NT2/D1 (cell line): ENCODE measurements around the gene CYFIP1.

Experiments used
- SUZ12 ChIP-seq: IDR thresholded peaks from 2 replicates; pipeline ENCODE4 v1.6.1; 2011; ENCODE audit not compliant: insufficient read length, insufficient read depth; ENCODE audit errors: extremely low read depth
- ZNF274 ChIP-seq: IDR thresholded peaks from 2 replicates; pipeline ENCODE4 v1.6.1; 2011; ENCODE audit warnings: mild to moderate bottlenecking, low read depth, low read length

- TF ChIP-seq ZNF274, result no peak
- no peak for TF ChIP-seq SUZ12
These were observed 66.4 kb downstream of the CYFIP1 start for GRCh38 chr15:22913646-22914380.
